Sciatic nerve (tissue), 2 donors: ENCODE data around the gene BRI3BP. TPM values are rescaled to one million over a fixed set of nuclear protein-coding genes. Genes with fewer than 3 reads are reported as not detected.
"Not testable (repeated sequence)": the region's sequence is repeated elsewhere in the genome, so short reads cannot be mapped to it uniquely, and the experiment has no call there.

Experiments
- ATAC-seq: fragments of 200-7000 bp; cut with Tn5 transposase; one replicate; pipeline ENCODE4 v1.9.1; 2020; ENCODE audit warnings: mild to moderate bottlenecking, moderate library complexity
- DNase-seq: peaks from one replicate; pipeline ENCODE4 v3.0.0-alpha.2; 2020; ENCODE audit warnings: low spot score
- intact Hi-C: fragments of 100-400 bp; cut with DNase I; formaldehyde crosslinking; loops from one replicate; pipeline ENCODE4 v1.14.2; 2022
- total RNA-seq: library from RNA; stranded (reverse); fragmentation: NEBNext Ultra II Directional; extraction: Animal tissue kit (Norgen Biotek cat#: 25700); gene quantifications from one replicate; pipeline ENCODE4 v1.2.1, GENCODE V29; 2021
- donor health status: DM: no; HTN: no; CAD: no.
- donor health status: DM: no; HTN: no; CAD: no.

The BRI3BP gene
- total RNA-seq, 1 donor from 2014 or later = 4.0 TPM

GRCh38 chr12:125055591-125055990 is 62.1 kb downstream of the BRI3BP start:
- no peak for DNase-seq
- ATAC-seq = no peak
- intact Hi-C loops = no loop called here

- DNase-seq (no peak), ATAC-seq (no peak)
- intact Hi-C loops = no loop called here
These were observed 62.9 kb downstream of the BRI3BP start for GRCh38 chr12:125056306-125056705.

DNA sequence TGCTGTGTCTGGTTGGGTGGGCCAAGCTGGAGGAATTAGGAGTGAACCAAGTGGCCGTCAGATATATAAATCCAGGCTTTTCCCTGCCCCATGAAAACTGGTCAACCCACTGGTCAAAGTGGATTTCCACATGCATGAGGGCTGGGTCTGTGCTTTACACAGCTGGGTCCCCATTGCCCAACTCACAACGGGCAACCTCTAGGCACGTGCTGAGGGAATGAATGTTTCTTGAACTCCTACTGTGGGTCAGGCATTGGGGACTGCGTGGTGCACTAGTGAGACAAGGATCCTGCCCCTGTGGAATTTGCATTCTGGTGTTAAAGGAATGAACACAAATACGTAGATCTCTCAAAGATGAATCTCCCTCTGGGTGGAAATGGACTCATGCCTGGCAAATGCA is 64.3 kb downstream of the BRI3BP start:
- ATAC-seq (no peak), DNase-seq (no peak)
- intact Hi-C loops = no loop called here

DNA sequence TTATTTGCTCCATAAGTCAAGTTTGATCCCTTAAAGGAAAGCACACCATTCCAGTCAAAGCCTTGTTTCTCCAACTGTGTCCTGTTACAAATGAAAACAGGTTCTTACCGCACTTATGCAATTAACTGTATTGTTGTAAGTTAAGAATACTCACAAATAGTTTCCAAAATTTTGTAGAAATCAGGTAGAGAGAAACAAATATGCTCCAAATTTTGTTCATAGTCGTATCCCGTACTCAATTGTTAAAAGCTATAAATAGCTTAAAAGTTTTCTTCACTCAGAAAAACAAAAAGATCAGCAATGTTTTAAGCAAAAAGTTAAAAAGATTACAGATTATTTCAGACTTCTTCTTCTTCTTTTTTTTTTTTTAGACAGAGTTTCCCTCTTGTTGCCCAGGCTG is 67.8 kb downstream of the BRI3BP start:
- ATAC-seq = no peak
- intact Hi-C loops = no loop called here
- no peak for DNase-seq

DNA sequence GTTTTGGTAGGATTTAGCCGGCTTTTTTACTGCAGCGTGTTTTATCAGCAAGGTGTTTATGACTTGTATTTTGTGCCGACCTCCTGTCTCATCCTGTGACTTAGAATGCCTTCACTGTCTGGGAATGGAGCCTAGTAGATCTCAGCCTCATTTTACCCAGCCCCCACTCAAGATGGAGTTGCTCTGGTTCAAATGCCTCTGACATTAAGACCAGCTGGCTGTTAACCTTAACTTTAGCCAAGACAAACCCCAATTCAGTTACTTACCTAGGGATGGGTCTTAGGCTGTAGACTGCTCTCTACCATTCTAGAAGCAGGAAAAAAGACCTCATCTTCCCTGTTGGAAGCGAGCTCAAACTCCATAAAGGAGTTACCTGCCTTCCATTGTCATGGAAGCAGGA is 70.1 kb downstream of the BRI3BP start:
- DNase-seq, intact Hi-C loops, ATAC-seq: not testable (repeated sequence)

- DNase-seq = no peak
- intact Hi-C loops = no loop called here
- no peak for ATAC-seq
These were observed 71.0 kb downstream of the BRI3BP start for GRCh38 chr12:125064492-125064891.

GRCh38 chr12:125065021-125065918 is 71.8 kb downstream of the BRI3BP start, which contains the start of gene AACS:
AACS (plus strand) TSS chr12:125065435; CDS start chr12:125065585, 150 bp downstream.
- intact Hi-C loops = no loop called here
- peak; percentile 89 for DNase-seq
- ATAC-seq = peak; percentile 94

GRCh38 chr12:125065919-125066570 is 72.6 kb downstream of the BRI3BP start:
- ATAC-seq (peak; percentile 29), DNase-seq (no peak)
- intact Hi-C loops = no loop called here

DNA sequence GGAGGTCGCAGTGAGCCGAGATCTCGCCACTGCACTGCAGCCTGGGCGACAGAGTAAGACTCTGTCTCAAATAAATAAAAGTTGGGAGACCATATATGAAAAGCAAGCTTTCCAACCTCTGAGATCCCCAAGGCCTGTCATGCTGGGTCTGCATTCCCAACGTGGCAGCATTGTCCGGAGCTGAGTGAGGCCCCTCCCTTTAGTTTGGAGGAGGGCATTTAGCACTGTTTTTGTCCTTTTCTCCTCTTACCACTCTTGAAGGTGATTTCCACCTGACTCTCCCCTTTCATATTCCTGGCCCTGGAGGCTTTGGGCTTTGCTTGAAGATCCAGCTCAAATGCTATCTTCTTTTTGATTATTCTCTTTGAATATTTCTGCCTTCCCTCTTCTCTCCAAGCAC is 74.9 kb downstream of the BRI3BP start:
- DNase-seq (no peak), ATAC-seq (no peak)
- intact Hi-C loops = no loop called here

DNA sequence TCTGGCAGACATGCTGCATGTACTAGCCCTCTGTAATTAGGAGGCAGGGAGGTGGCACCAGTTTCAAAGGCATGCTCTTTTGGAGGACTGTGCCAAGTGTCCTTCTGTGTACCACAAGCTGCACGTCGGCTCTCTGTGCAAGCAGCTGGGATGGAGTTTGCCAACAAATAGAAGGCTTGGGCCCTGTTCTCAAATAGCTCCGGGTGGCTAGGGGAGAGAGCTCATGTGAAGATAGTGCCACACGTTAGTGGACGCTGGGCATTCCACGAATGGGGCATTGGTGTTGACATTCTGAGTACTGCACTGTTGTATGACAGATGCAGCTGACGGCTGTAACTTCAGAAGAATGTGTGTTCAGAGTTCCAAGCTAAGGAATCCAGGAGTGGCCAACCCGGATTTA is 76.2 kb downstream of the BRI3BP start:
- intact Hi-C loops = no loop called here
- ATAC-seq = no peak

GRCh38 chr12:125070112-125070511 is 76.7 kb downstream of the BRI3BP start:
- ATAC-seq = no peak
- intact Hi-C loops = no loop called here
- no peak for DNase-seq

More for the DNA sequence above, 76.2 kb downstream of the BRI3BP start:
- no peak for DNase-seq

DNA sequence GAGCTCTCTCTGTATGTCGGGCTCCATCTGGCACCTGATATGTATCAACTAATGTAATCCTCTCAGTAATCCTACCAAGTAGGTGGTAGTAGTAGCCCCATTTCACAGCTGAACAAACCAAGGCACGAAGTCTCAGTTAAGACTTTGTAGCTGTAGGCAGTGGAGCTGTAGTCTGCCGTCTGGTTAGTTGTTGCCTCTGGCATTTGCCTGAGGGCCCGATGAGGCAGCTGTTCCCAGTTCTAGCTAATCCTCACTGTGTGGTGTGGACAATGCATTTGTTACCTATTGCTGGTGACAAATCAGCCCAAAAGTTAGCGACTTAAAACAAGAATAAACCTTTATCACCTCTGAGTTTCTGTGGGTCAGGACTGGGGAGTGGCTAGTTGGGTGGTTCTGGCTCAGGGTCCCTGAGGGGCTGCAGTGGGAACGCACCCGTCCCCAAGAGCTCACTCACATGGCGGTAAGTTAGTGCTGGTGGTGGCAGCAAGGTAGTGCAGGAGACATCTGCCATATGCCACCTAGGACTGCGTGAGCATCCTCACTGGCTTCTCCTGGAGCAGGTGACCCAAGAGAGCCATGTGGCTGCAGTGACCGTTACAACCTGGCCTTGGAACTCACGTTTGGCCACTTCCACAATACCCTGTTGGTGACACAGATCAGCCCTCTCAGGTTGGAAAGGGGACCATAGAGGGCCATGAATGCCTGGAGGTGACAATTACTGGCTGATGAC is 77.4 kb downstream of the BRI3BP start:
- ATAC-seq (no peak), DNase-seq (no peak)
- intact Hi-C loops = no loop called here

DNA sequence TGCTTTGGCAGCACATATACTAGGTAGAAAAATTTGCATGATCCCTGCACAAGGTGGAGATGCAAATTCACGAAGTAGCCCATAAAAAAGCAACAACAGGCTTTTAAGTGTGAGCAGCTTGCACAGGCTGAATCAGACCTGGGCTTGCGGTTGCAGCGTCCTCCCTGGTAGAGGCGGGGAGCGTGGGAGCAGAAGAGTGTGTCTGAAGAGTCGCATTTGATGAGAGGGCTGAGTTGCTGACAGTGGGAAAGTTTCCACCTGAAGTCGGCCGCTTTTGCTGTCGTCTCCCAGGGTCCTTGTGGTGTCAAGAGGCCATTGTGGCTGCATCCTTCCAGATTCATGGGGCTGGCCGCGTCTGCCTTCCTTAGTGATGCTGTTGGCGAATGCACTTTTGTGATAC is 78.0 kb downstream of the BRI3BP start:
- ATAC-seq (no peak), DNase-seq (no peak)
- intact Hi-C loops = no loop called here

DNA sequence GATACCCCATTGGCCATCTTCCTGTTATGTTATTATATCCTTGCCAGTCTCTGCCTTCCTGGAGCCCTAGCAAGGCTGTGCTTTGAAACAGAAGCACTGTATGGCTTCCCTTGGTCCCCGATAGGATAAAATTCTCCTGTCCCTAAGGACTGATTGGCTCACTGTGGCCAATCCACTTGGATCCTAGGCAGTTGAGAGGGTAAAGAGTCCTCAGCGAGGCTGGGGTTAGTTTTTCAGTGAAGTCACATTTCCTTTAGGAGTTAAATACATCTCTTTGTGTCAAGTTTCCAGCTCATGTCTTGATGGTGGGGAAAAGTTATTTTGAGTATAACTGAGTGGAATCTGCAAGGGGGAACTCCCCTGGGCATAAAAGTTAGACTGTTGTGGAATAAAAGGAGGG is 79.1 kb downstream of the BRI3BP start:
- ATAC-seq = no peak
- intact Hi-C loops = no loop called here
- no peak for DNase-seq

DNA sequence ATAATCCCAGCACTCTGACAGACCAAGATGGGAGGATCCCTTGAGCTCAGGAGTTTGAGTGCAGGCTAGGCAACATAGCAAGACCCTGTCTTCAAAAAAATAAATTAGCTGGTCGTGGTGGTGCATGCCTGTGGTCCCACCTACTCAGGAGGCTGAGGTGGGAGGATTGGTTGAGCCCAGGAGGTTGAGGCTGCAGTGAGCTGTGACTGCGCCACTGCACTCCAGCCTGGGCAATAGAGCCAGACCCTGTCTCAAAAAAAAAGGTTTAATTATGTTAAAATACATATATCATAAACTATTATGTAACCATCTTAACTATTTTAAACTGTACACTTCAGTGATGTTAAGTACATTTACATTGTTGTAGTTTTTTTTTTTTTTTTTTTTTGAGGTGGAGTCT is 80.8 kb downstream of the BRI3BP start:
- ATAC-seq, DNase-seq, intact Hi-C loops: not testable (repeated sequence)

DNA sequence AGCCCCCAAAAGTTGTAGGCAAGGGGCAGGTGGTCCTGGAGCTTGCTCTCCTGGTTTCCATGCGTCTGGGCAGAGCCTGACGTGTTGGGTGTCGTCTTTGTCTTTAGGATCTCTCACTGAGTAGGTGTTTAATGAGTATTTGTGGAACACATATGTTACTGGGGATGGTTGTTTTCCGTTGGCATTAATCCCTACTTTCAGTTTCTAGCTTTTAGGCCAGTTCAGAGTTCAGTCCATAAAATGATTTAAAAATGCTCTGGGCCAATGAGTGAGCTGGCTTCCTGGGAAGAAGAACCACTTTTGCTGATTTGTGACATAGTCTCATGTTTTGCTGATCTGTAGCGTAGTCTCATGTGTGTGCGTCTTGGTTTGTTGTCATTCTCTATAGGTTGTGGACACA is 82.7 kb downstream of the BRI3BP start:
- ATAC-seq (no peak), DNase-seq (no peak)
- intact Hi-C loops = no loop called here

GRCh38 chr12:125079084-125079483 is 85.6 kb downstream of the BRI3BP start:
- ATAC-seq (no peak), DNase-seq (no peak)
- intact Hi-C loops = no loop called here

- ATAC-seq (peak; percentile 95), DNase-seq (no peak)
- intact Hi-C loops = no loop called here
These were observed 86.5 kb downstream of the BRI3BP start for GRCh38 chr12:125079648-125080645.
